ENCODE data around the gene ROBO2.

DNA sequence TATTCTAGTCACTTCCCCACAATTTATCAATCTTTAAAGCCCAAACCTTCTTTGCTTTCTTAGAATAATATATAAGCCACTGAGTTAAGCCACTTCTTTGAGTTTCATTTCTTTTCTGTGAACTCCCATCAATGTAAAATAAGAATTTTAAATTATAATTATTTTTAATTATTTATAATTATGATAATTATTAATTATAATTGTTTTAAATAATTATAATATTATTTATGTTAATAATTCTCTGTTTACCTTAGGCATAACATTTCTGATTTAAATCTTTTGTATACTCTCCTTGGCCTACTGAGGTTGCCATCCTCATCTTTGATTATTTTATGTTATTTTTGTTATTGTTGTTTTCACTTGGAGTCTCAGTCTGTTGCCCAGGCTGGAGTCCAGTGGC is 644.2 kb downstream of the ROBO2 start:
- TF ChIP-seq POLR2A (IDR thresholded peaks at IDR 0.05), result no peak
- TF ChIP-seq, protein P1, sequence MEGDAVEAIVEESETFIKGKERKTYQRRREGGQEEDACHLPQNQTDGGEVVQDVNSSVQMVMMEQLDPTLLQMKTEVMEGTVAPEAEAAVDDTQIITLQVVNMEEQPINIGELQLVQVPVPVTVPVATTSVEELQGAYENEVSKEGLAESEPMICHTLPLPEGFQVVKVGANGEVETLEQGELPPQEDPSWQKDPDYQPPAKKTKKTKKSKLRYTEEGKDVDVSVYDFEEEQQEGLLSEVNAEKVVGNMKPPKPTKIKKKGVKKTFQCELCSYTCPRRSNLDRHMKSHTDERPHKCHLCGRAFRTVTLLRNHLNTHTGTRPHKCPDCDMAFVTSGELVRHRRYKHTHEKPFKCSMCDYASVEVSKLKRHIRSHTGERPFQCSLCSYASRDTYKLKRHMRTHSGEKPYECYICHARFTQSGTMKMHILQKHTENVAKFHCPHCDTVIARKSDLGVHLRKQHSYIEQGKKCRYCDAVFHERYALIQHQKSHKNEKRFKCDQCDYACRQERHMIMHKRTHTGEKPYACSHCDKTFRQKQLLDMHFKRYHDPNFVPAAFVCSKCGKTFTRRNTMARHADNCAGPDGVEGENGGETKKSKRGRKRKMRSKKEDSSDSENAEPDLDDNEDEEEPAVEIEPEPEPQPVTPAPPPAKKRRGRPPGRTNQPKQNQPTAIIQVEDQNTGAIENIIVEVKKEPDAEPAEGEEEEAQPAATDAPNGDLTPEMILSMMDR (IDR thresholded peaks at IDR 0.05), result no peak

Data from esophagus squamous epithelium (tissue), 4 donors.